ENCODE measurements around the gene BANP.

The BANP gene

GRCh38 chr16:87939562-87940423 is 11.4 kb upstream of the BANP start:
- no peak for TF ChIP-seq CTCF (conservative IDR thresholded peaks at IDR 0.05; ENCODE audit: control insufficient read depth, insufficient read depth, low read depth, low read length)
- H3K4me3 ChIP-seq (ENCODE audit: control insufficient read depth, low read depth, low read length) = no peak overlapping the region
- DNase-seq (ENCODE audit: low read depth) = no peak

- no peak for DNase-seq (ENCODE audit: low read depth)
- TF ChIP-seq CTCF (conservative IDR thresholded peaks at IDR 0.05; ENCODE audit: control insufficient read depth, insufficient read depth, low read depth, low read length) = no peak
- H3K4me3 ChIP-seq (ENCODE audit: control insufficient read depth, low read depth, low read length) = no peak overlapping the region
Observed at GRCh38 chr16:87942680-87943079, 8.6 kb upstream of the BANP start.

- H3K4me3 ChIP-seq (ENCODE audit: control insufficient read depth, low read depth, low read length) = no peak overlapping the region
- peak; percentile 87 for DNase-seq (ENCODE audit: low read depth)
- no peak for TF ChIP-seq CTCF (conservative IDR thresholded peaks at IDR 0.05; ENCODE audit: control insufficient read depth, insufficient read depth, low read depth, low read length)
Observed at GRCh38 chr16:87945351-87946042, 5.7 kb upstream of the BANP start.

GRCh38 chr16:87946596-87947347 is 4.5 kb upstream of the BANP start:
- no peak for TF ChIP-seq CTCF (conservative IDR thresholded peaks at IDR 0.05; ENCODE audit: control insufficient read depth, insufficient read depth, low read depth, low read length)
- DNase-seq (ENCODE audit: low read depth) = no peak
- H3K4me3 ChIP-seq (ENCODE audit: control insufficient read depth, low read depth, low read length) = no peak overlapping the region

GRCh38 chr16:87947356-87948118 is 3.7 kb upstream of the BANP start:
- DNase-seq (ENCODE audit: low read depth) = no peak
- H3K4me3 ChIP-seq (ENCODE audit: control insufficient read depth, low read depth, low read length) = no peak overlapping the region
- TF ChIP-seq CTCF (conservative IDR thresholded peaks at IDR 0.05; ENCODE audit: control insufficient read depth, insufficient read depth, low read depth, low read length) = no peak

GRCh38 chr16:87948119-87948545 is 3.1 kb upstream of the BANP start:
- TF ChIP-seq CTCF (conservative IDR thresholded peaks at IDR 0.05; ENCODE audit: control insufficient read depth, insufficient read depth, low read depth, low read length) = no peak
- no peak overlapping the region for H3K4me3 ChIP-seq (ENCODE audit: control insufficient read depth, low read depth, low read length)
- no peak for DNase-seq (ENCODE audit: low read depth)

Measured in fibroblast of mammary gland (primary cell).